Choroid plexus epithelial cell (primary cell): ENCODE data around the gene TMPRSS6.

Source experiments
- DNase-seq: peaks from one replicate; pipeline ENCODE4 v3.0.0-alpha.2; 2010; ENCODE audit warnings: low read depth
- H3K4me3 ChIP-seq: 2 replicates; pipeline ENCODE4 v1.5.1; 2011; ENCODE audit warnings: low read depth, mild to moderate bottlenecking, control low read depth, low read length, moderate library complexity
- TF ChIP-seq, protein P1 (sequence below): conservative IDR thresholded peaks from 2 replicates; pipeline ENCODE4 v1.5.1; 2011; ENCODE audit warnings: low read depth, mild to moderate bottlenecking, control low read depth, inconsistent platforms, low read length, moderate library complexity

TMPRSS6 gene

DNA sequence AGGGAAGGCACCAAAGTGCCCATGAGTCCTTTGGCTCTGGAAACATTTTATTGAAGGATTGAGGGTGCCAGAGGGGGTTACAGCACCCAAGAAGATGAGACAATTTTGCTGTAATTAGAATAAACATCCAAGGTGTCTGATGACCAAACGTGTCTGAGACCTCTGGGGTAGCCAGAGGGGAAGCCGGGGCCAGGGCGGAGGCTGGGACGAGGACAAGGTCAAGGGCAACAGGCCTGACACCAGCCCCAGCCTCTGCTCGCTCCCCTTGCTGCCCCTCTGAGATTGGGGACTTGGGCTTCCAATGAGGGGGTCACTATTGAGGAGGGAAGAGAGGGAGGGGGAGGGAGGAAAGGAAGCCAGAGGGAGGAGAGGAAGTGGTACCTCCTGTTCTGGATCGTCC lies 25.6 kb downstream of the TMPRSS6 start:
- no peak overlapping the region for H3K4me3 ChIP-seq
- DNase-seq: no peak
- TF ChIP-seq, protein P1, sequence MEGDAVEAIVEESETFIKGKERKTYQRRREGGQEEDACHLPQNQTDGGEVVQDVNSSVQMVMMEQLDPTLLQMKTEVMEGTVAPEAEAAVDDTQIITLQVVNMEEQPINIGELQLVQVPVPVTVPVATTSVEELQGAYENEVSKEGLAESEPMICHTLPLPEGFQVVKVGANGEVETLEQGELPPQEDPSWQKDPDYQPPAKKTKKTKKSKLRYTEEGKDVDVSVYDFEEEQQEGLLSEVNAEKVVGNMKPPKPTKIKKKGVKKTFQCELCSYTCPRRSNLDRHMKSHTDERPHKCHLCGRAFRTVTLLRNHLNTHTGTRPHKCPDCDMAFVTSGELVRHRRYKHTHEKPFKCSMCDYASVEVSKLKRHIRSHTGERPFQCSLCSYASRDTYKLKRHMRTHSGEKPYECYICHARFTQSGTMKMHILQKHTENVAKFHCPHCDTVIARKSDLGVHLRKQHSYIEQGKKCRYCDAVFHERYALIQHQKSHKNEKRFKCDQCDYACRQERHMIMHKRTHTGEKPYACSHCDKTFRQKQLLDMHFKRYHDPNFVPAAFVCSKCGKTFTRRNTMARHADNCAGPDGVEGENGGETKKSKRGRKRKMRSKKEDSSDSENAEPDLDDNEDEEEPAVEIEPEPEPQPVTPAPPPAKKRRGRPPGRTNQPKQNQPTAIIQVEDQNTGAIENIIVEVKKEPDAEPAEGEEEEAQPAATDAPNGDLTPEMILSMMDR: no peak

DNA sequence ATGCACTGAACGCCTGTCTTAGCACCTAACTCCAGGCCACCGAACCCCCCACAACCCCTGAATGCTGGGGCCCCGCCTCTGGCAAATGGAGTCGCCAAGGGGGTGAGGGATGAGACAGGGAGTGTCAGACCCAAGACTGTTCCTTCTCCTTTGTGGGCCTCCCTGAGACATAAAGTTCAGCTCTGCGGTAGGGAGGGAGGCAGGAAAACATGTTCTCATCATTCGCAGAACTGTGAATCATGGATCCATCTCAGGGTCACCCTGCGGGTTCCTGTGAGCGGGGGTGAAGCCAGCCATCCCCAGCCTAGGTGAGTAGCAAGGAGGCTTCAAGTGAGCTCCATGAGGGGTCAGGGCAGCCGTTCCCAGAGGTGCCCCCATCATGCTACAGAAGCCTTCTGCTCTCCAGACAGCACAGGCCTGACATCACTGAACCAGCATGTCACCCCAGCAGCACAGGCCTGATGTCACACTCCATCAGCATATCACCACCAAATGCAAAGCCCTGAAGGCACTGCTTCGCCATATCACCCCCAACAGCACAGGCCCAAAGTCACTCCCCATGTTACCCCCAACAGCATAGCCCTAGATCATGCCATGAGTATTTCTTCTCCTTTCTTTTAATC lies 27.2 kb downstream of the TMPRSS6 start:
- DNase-seq: peak; percentile 22
- H3K4me3 ChIP-seq: no peak overlapping the region

DNA sequence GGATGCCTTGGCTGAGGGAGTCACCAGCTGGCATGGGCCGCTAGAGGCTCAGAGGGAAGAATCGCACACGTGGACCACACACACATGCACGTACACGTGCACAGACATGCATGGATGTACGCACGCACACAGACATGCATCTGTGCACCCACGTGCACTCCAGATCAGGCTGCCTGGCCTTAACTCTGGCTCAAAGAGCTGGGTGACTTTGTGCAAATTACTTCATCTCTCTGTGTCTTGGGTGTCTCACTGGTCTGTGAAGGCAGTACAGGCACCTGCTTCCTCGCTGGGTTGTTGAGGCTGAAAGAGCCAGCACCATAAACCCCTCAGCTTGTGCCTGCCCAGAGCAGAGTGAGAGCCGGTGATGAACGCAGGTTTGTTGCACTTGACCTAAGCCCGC lies 28.7 kb downstream of the TMPRSS6 start:
- no peak overlapping the region for H3K4me3 ChIP-seq
- TF ChIP-seq, protein P1: no peak
- no peak for DNase-seq

More for the DNA sequence above, 27.2 kb downstream of the TMPRSS6 start:
- TF ChIP-seq, protein P1: no peak

DNA sequence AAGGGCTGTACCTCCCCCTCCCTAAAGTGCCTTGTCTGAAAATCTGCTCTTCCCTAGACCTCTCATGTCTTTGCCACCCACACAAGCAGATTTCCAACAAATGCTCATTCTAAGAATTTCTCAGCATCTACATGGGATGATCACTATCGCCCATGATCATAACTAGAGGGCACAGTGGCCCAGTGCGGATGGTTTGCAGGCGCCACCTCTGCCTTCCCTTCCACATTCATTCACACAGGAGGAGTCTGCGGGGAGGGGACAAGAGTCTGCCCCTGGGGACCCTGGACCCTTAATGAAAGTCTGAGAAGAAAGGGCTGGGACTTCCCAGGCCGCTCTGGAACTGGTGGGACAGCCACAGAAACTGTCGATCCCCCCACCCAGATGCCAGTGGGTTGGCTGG lies 29.1 kb downstream of the TMPRSS6 start:
- no peak overlapping the region for H3K4me3 ChIP-seq
- TF ChIP-seq, protein P1: no peak
- no peak for DNase-seq

DNA sequence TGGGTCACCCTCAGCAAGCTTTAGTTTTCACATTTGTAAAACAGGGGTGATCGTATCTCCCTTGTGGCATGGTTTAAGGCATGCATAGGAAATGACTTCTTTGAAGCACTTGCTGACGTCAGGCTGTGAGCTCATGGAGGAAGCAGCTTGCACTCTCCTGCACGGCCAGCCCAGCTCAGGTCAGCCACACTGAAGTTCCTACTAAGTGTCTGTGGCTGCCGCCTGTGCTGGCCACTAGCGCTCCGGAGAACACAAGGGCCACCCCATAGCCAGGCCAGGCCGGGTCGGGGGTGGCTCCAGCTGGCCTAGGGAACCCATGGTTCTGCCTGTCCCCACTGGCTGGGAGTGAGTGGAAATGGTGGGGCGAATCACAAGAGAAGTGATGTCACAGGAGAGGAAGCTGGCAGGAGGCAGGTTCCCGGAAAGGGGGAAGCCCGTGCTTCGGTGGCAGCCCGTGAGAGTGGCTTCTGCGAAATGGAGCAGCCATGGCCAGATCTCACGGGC lies 29.8 kb downstream of the TMPRSS6 start:
- H3K4me3 ChIP-seq: no peak overlapping the region
- TF ChIP-seq, protein P1: no peak
- DNase-seq: peak; percentile 51

DNA sequence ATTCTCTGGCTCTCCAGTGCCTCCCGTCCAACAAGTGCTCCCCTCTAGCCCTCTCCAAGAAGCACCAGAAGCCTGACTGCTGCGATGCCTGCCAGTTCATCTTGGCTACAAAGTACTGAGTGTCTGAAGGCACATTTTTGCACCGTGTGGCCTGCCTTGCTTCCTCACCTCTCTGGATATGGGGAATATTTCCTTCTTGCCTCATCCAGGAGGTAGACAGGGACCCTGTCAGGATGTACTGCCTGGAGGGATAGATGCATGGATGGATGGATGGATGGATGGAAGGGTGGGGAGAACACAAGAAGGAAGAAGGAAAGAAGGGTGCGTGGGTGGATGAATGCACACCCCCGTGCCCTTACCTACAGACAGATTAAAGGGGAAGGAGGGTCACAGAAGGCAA lies 30.4 kb downstream of the TMPRSS6 start:
- TF ChIP-seq, protein P1: no peak
- H3K4me3 ChIP-seq: no peak overlapping the region
- no peak for DNase-seq

DNA sequence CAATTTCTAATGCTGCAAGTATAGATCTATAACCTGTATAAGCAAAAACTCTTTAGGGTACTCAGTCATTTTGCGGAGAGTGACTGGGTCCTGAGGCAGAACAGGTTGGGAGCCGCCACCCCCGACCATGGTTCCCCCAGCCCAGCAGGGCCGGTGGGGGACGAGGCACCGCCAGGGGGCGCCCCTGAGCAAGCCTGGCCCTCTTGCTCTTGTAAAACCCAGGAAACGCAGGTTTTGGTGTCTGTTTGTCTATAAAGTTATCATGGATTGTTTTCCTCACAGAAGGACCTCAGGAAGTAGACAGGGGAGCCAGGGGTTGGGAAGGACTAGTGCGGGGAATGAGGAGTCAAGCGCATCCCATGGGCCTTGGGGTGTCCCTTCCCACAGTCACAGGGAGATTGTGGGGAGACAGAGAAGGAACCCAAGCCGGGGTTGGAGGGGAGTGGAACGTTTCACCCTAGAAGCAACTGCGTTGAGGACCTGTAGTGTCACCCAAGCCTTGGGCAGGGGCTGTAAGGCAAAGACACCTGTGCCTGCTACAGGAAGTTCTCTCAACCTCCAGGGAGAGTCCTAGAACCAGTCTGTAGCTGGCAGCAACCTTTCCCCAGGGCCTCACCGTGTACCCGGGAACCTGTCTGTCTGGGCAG lies 31.6 kb downstream of the TMPRSS6 start:
- peak; percentile 66 for DNase-seq
- H3K4me3 ChIP-seq: no peak overlapping the region
- TF ChIP-seq, protein P1: peak; percentile 99
